Rectal smooth muscle tissue (tissue), 1 donor: ENCODE data around the gene FAM53B.

Source experiments
- H3K27ac ChIP-seq: one replicate; pipeline ENCODE4 v1.7.0; 2013; ENCODE audit warnings: low read depth, low read length, inconsistent platforms
- H3K27me3 ChIP-seq: one replicate; pipeline ENCODE4 v1.7.0; 2013; ENCODE audit warnings: low read length; ENCODE audit not compliant: control insufficient read depth, insufficient read depth
- H3K36me3 ChIP-seq: one replicate; pipeline ENCODE4 v1.7.0; 2013; ENCODE audit warnings: low read length; ENCODE audit not compliant: control insufficient read depth, insufficient read depth
- H3K4me1 ChIP-seq: one replicate; pipeline ENCODE4 v1.7.0; 2013; ENCODE audit warnings: low read length; ENCODE audit not compliant: control insufficient read depth, insufficient read depth
- H3K4me3 ChIP-seq: one replicate; pipeline ENCODE4 v1.7.0; 2013; ENCODE audit warnings: low read length
- H3K9ac ChIP-seq: one replicate; pipeline ENCODE4 v1.7.0; 2013; ENCODE audit warnings: low read length

The FAM53B gene

DNA sequence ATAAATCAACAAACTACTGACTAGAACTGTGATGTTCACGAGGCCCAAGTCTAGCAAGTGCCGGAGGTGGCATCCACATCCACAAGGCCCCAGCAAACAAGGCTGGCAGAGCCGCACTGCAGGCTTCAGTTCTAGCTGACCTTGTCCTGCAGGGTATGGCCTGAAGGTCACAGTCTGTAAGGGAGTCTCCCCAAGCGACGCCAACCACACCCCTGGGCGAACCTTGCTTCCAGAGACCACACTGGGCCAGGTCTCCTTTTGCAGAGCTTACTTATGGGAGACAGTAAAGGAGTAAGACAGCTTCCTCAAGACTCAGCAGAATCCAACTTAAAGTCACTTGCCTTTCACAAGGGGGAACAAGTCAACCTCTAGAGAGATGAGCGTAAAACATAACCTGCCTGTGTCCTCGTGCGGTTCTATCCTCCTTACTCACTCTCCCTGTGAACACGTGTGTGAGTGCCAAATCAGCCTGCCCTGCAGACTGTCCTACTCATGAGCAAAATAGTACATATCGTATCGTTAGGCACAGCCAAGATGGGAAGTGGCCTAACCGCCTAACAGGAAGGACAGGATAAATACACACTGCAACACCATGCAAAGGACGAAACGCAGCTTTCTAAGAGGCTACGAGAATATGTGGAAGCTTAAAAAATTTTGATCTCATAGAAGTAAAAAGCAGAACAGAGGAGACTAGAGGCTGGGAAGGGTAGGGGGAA lies 22.7 kb downstream of the FAM53B start:
- Histone ChIP-seq H3K4me1 (peaks cover 22% of the 10 kb centered on the region), H3K36me3 (no peaks in the 10 kb centered on the region), H3K9ac (no peak overlapping the region), H3K27ac (peak overlapping the region; percentile 70), H3K4me3 (no peak overlapping the region), H3K27me3 (no peaks in the 10 kb centered on the region)

- Histone ChIP-seq H3K9ac (no peak overlapping the region), H3K36me3 (no peaks in the 10 kb centered on the region), H3K27ac (no peak overlapping the region), H3K27me3 (no peaks in the 10 kb centered on the region), H3K4me1 (peaks cover 18% of the 10 kb centered on the region), H3K4me3 (peak overlapping the region; percentile 14)
Observed at GRCh38 chr10:124719213-124719851, 24.8 kb downstream of the FAM53B start.

DNA sequence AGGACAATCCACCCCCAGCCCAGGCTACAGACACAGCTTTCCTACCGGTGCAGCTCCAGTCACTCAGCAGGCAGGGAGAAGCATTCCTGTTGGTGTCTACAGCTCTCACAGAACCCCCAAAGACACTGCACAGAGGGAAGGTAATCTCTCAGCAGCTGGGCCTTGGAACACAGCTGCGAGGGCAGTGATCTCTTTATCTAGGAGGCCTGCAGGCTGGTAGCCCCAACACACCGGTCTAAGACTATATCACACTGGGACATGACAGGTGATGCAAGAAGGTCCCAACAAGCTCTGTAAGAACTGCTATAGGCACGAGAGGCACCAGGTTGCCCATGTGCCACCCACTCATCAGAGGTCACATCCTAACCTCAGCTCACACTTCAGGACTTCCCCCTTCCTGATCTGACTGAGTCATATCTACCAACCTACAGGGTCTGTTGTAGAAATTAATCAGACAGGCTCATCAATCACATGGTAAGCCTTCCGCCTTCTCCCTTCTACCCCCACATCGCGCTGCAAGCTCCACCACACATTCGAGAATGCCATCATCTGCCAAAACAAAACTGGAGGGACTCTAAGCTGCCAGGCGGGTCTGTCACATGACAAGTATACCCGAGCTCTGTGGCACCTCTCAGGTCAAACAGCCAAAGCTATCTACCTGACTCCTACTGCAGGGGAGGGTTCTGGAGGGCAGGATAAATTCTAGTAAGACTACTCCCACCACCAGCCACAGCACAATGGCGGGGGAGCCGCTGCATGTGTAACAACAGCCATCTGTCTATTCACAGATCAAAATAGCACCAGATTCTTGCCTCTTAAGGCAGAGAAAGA lies 26.1 kb downstream of the FAM53B start:
- Histone ChIP-seq H3K4me3 (peak overlapping the region; percentile 14), H3K27ac (no peak overlapping the region), H3K36me3 (no peaks in the 10 kb centered on the region), H3K4me1 (peaks cover 6% of the 10 kb centered on the region), H3K9ac (no peak overlapping the region), H3K27me3 (no peaks in the 10 kb centered on the region)

DNA sequence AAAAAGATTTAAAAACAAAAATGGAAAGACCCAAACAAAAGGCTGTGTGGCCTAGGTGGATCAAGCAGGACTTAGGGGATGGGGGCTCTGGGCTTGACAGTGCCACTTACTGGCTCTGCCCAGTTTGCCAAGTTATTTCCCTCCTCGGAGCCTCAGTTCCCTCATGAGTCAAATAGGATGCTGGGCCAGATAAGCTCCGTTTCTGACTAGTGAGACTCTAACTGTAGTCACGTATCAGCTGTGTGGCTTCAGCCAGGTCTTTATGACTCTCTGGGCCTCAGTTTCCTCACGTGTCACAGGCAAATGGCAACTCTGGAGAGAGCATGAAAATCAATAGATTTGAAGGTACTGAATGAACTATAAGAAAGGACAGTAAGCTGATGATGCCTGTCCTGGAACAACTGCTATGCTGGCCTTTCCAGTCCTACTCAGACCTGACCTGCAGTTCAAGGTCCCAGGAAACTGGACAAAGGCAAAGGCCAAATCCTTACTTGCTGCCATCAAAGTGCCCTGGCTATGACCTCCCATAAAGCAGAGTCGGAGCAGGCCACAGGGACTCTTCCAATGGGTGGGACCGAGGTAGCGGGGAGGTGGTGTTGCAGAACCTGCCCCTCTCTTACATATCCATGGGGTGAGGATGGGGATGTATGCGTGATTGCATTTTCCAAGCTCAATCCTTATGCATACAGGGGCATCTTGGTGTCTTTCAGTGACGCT lies 27.0 kb downstream of the FAM53B start:
- no peaks in the 10 kb centered on the region for H3K36me3 ChIP-seq
- no peaks in the 10 kb centered on the region for H3K27me3 ChIP-seq
- H3K4me1 ChIP-seq: peaks cover 3% of the 10 kb centered on the region
- no peak overlapping the region for H3K4me3 ChIP-seq
- H3K9ac ChIP-seq: no peak overlapping the region
- no peak overlapping the region for H3K27ac ChIP-seq

GRCh38 chr10:124716369-124716768 lies 27.8 kb downstream of the FAM53B start:
- no peaks in the 10 kb centered on the region for H3K27me3 ChIP-seq
- peaks cover 3% of the 10 kb centered on the region for H3K4me1 ChIP-seq
- H3K27ac ChIP-seq: no peak overlapping the region
- no peak overlapping the region for H3K9ac ChIP-seq
- H3K4me3 ChIP-seq: no peak overlapping the region
- H3K36me3 ChIP-seq: no peaks in the 10 kb centered on the region

GRCh38 chr10:124715439-124715838 lies 28.7 kb downstream of the FAM53B start:
- H3K4me1 ChIP-seq: peaks cover 3% of the 10 kb centered on the region

GRCh38 chr10:124713679-124714255 lies 30.4 kb downstream of the FAM53B start:
- Histone ChIP-seq H3K4me1 (peaks cover 14% of the 10 kb centered on the region), H3K36me3 (no peaks in the 10 kb centered on the region), H3K4me3 (no peak overlapping the region), H3K27me3 (no peaks in the 10 kb centered on the region), H3K27ac (no peak overlapping the region), H3K9ac (no peak overlapping the region)

More at GRCh38 chr10:124715439-124715838, 28.7 kb downstream of the FAM53B start:
- Histone ChIP-seq H3K27me3 (no peaks in the 10 kb centered on the region), H3K9ac (no peak overlapping the region), H3K27ac (no peak overlapping the region), H3K36me3 (no peaks in the 10 kb centered on the region), H3K4me3 (no peak overlapping the region)

DNA sequence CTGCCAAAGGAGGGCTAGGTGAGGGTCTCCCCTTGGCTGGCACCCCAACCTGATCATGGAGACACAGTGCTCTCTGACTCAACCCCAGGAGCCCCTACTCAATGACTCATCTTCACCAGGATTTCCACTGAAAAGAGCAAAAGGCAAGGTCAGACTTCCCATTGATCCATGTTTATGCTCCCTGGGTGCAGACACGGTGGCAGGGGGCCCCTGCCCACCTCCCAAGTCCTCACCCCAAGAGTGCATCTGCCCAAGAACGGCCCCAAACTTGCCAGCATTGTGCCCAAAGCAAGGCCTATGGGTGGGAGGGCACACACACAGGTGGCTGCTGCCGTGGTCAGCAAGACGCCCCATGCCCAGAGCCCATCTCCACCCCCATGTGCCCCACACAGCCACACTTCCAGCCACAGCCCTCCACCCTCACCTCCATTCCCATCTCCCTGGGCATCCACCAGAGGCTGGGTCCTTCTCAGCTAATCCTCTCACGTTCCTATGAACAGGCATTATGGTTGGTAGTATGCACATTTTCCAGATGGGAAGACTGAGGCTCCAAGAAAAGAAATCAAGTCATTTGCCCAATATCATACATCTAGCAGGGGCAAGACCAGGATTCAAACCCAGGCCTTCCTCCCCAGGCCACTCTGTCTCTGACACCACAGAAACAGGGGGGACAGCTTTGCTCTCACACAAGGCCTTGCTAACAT lies 31.3 kb downstream of the FAM53B start:
- Histone ChIP-seq H3K36me3 (no peaks in the 10 kb centered on the region), H3K9ac (no peak overlapping the region), H3K4me3 (no peak overlapping the region), H3K4me1 (peaks cover 16% of the 10 kb centered on the region), H3K27ac (no peak overlapping the region), H3K27me3 (no peaks in the 10 kb centered on the region)

DNA sequence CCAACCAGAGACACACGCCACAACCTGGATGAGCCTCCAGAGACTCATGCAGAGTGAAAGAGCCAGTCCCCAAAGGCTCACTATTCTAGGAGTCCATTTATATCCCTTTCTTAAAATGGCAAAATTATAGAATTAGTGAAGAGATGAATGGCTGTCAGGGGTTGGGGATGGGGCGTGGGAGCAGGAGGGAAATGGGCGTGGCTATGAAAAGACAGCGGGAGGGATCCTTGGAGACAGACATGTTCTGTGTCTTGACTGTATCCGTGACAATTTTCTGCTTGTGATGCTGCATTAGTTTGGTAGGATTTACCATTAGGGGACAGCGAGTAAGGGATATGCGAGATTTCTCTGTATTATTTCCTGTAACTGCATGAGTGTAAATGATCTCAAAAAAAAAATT lies 33.0 kb downstream of the FAM53B start:
- no peak overlapping the region for H3K4me3 ChIP-seq
- peaks cover 1% of the 10 kb centered on the region for H3K36me3 ChIP-seq
- no peak overlapping the region for H3K9ac ChIP-seq
- no peak overlapping the region for H3K27ac ChIP-seq
- H3K27me3 ChIP-seq: no peaks in the 10 kb centered on the region
- peaks cover 29% of the 10 kb centered on the region for H3K4me1 ChIP-seq

- Histone ChIP-seq H3K4me3 (no peak overlapping the region), H3K4me1 (peaks cover 33% of the 10 kb centered on the region), H3K36me3 (peaks cover 6% of the 10 kb centered on the region), H3K9ac (no peak overlapping the region), H3K27me3 (no peaks in the 10 kb centered on the region), H3K27ac (no peak overlapping the region)
Observed at GRCh38 chr10:124710266-124710881, 33.8 kb downstream of the FAM53B start.

- Histone ChIP-seq H3K27ac (no peak overlapping the region), H3K27me3 (no peaks in the 10 kb centered on the region), H3K36me3 (peaks cover 6% of the 10 kb centered on the region), H3K4me1 (peaks cover 33% of the 10 kb centered on the region), H3K4me3 (no peak overlapping the region), H3K9ac (no peak overlapping the region)
Observed at GRCh38 chr10:124709861-124710260, 34.3 kb downstream of the FAM53B start.
